VCaP (cell line): ENCODE measurements around the gene MAMDC4.
"Not testable (repeated sequence)": the region's sequence is repeated elsewhere in the genome, so short reads cannot be mapped to it uniquely, and the experiment has no call there.

Experiments
- H3K27ac ChIP-seq: fragments of 450-650 bp; 2 replicates; pipeline ENCODE4 v1.5.1; 2017
- CTCF ChIP-seq: fragments of 450-650 bp; conservative IDR thresholded peaks from 2 replicates; pipeline ENCODE4 v1.5.1; 2017; ENCODE audit warnings: mild to moderate bottlenecking, moderate library complexity

MAMDC4 gene

DNA sequence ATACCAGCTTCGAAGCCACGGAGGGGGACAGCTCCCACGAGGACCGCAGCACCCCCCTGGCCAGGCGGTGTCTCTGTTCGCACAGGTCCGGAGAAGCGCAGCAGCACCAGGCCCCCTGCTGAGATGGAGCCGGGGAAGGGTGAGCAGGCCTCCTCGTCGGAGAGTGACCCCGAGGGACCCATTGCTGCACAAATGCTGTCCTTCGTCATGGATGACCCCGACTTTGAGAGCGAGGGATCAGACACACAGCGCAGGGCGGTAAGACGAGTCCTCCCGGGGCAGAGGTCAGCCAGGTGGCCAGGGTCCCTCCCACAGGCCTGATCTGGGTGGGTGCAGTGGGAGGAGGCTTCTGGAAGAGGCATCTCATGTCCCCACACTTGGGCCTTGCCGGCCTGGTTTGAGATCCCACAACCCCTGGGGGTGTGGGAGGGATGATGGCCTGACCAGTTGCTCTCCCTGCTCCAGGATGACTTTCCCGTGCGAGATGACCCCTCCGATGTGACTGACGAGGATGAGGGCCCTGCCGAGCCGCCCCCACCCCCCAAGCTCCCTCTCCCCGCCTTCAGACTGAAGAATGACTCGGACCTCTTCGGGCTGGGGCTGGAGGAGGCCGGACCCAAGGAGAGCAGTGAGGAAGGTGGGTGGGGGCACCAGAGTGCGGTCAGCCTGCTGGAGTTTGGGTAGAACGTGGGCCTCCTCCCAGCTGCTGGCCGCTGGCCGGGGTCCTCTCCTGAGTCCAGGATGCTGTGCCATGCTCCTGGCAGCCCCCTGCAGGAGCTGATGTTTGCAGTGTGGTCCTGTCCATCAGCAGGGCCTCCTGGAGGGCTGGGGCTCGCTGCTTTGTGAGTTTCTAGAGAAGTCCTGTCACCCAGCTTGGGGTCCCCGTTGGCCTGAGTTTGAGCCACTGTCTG lies 12.7 kb upstream of the MAMDC4 start:
- peak overlapping the region; percentile 66 for H3K27ac ChIP-seq
- no peak for TF ChIP-seq CTCF

DNA sequence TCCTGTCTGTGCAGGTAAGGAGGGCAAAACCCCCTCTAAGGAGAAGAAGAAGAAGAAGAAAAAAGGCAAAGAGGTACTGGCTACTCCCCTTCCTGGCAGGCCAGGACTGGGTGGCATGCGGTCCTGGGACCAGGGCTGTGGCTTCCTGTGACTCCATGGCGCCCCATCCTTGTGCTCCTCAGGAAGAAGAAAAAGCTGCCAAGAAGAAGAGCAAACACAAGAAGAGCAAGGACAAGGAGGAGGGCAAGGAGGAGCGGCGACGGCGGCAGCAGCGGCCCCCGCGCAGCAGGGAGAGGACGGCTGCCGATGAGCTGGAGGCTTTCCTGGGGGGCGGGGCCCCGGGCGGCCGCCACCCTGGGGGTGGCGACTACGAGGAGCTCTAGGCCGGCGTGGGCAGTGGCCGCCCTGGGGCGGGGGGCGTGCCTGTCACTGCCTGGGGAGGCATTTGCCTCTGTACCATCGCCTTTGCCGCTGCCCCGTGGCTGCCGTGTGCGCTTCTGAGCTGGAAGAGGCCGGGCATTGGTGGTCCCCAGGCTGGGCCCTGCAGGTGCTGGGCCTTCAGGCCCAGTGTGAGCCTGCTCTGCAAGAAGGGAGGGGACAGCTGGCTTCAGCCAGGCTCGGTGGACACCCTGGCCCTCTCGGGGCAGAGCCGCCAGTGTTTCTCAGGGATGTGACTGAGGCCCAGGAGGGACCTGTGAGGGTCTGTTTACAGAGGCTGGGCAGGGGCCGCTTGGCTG lies 11.8 kb upstream of the MAMDC4 start:
- TF ChIP-seq CTCF, result no peak
- H3K27ac ChIP-seq, result peak overlapping the region; percentile 66

DNA sequence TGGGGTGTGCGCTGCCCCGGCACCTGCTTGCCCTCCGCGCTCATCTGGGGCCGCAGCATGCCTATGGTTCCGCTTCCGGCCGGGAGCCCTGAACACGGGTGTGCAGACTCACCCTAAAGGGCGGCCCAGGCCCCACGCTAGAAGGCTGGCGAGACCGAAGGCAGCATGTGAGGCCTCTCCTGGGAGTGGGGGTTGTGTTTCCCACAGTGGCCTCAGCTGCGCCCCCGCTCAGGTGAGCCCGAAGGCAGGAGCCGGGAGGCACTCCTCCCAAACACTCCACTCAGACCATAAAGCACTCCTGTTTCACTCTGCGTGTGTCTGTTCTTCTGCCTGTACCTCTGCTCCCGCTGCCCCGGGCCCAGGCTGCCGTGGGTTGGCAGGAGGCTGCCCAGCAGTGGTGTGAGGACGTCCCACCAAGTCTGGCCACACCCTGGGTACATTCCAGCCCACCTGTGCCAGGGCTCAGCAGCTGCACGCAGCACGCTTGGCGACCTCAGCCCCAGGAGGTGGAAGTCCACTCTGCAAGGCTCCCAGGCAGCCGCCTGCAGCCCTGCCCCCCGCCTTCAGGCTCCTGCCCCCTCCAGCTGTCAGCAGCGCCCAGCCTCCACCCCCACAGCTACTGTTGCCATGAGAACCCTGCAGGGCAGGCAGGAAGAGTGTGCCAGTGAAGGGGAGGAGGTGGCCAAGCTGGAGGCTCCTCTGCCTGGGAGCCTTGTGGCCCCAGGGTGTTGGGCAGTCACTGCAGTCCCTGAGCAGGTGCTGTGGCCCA lies 11.1 kb upstream of the MAMDC4 start:
- peak overlapping the region; percentile 66 for H3K27ac ChIP-seq
- no peak for TF ChIP-seq CTCF

DNA sequence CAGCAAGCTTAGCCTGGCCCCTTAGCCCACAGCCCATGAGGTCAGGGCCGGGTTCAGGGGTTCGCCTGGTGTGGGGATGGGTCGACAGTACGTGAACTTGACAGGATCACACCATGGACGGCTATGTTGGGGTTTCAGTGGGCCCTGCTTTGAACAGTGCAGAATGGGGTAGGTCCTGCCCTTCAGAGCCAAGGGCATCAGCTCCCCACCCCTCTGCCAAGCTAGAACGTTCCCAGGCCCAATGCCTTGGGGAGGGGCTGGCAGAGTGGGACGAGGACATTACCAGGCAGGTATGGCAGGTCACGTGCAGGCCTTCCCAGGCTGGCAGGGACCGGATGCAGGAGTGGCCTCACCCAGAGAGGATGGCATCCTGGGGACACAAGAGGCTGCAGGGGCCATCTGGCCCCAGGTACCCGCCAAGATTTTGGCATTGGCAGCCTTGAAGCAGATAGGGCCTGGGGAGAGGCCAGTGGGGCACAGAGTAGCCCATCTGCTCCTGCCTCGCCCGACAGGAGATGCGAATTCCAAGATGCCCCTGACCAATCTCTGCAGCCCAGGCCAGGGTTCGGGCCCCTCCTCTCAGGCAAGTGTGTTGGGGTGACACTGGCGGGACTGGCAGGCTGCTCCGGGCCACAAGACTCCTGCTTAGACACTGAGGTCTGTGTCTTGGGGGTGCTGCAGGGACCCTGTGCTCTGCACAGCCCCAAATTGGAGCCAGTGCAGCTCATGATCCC lies 10.3 kb upstream of the MAMDC4 start:
- H3K27ac ChIP-seq, result peak overlapping the region; percentile 66; the same call in 1 of the 2 replicates

- peak within 1 kb of the TSS; percentile 66 for H3K27ac ChIP-seq
- peak; percentile 70 for TF ChIP-seq CTCF
Measured at GRCh38 chr9:136842380-136842948, 9.7 kb upstream of the MAMDC4 start, which contains the start of gene AJM1. Gene AJM1 (plus strand): TSS chr9:136842478. CDS start chr9:136844415, 1,937 bp downstream.

- H3K27ac ChIP-seq, result not testable (repeated sequence)
Measured at GRCh38 chr9:136843159-136843800, 8.9 kb upstream of the MAMDC4 start.

GRCh38 chr9:136843801-136844740 lies 8.1 kb upstream of the MAMDC4 start:
- not testable (repeated sequence) for H3K27ac ChIP-seq

More at GRCh38 chr9:136843801-136844740, 8.1 kb upstream of the MAMDC4 start:
- TF ChIP-seq CTCF, result peak; percentile 35
